WI38 (cell line): Measurements from ENCODE around the gene ZNF618.

ENCODE experiments used
- H3K4me3 ChIP-seq: 2 replicates; pipeline ENCODE4 v1.5.1; 2011; ENCODE audit warnings: low read depth, mild to moderate bottlenecking, control low read depth, low read length
- CTCF ChIP-seq: IDR thresholded peaks from 2 replicates; pipeline ENCODE4 v1.5.1; 2012; ENCODE audit warnings: low read depth, mild to moderate bottlenecking, control low read depth, low read length

ZNF618 gene

DNA sequence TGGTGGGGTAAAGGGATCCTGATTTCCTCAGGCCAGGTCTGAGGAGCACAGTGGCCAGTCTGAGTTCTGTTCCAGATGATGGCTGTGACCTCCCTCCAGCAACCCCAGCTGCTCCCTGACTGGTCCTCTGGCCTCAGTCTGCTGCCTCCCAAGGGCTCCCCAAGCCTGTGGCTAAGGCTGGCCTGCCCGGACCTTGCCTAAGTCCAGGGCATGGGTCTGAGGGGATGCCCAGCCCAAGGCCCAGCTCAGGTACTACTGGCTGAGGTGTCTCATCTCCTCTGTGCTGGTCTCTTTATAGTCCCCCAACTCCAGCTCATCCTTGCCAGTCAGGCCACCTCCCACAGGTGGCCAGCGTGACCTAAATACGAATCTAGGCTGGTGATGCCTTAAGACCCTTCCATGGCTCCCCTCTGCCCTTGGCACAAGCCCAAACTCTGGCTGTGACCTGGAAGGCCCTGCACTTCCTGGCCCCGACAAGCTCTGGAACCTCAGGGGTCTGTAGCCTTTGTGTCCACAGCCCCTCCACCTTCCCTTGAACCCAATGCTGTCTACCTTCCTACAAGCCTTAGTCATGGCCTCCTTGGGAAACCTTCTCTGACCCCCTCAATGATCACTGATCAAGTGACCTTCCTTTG, 213.2 kb downstream of the ZNF618 start:
- no peak overlapping the region for H3K4me3 ChIP-seq
- no peak for TF ChIP-seq CTCF

DNA sequence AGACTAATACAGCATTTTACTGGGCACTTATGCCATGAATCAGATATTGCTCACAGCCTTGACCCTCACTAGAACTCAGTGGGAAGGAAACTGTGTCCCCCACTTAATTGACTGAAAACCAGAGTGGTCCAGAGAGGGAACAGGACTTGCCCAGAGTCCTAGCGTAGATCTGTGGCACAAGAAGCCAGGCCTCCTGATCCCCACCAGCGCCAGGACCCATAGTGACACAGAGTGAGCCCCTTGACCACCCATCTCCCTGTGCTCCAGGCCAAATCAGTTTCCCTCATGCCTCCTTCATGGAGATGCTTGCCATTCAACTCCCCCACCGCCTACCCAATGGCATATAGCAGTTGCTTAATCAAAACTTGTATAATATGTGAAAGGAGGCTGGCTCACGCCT, 214.7 kb downstream of the ZNF618 start:
- H3K4me3 ChIP-seq = no peak overlapping the region
- no peak for TF ChIP-seq CTCF

GRCh38 chr9:114091711-114092110, 215.6 kb downstream of the ZNF618 start:
- TF ChIP-seq CTCF = no peak
- no peak overlapping the region for H3K4me3 ChIP-seq

DNA sequence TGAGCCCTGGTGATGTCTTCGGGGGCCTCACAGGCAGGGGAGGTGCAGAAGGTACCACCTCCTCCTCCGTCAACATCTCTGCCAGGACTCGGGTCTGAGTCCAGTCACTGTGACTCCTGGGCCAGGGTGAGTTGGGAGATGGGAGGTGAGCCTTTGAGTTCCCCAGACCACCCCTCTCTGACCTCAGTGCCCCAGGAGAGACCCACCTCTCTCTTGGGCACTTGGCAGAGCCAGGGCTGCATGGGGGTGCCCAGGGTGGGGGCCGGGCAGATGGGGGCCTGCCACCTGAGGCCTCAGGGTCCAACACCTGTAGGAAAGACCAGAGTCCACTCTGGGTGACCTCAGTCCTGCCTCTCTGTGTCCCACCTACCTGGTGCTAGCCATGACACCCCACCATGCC, 216.2 kb downstream of the ZNF618 start:
- no peak for TF ChIP-seq CTCF
- no peak overlapping the region for H3K4me3 ChIP-seq

GRCh38 chr9:114093031-114093471, 216.9 kb downstream of the ZNF618 start:
- H3K4me3 ChIP-seq = no peak overlapping the region
- TF ChIP-seq CTCF = no peak

- no peak overlapping the region for H3K4me3 ChIP-seq
- no peak for TF ChIP-seq CTCF
These were observed 217.8 kb downstream of the ZNF618 start for GRCh38 chr9:114093761-114094505.

DNA sequence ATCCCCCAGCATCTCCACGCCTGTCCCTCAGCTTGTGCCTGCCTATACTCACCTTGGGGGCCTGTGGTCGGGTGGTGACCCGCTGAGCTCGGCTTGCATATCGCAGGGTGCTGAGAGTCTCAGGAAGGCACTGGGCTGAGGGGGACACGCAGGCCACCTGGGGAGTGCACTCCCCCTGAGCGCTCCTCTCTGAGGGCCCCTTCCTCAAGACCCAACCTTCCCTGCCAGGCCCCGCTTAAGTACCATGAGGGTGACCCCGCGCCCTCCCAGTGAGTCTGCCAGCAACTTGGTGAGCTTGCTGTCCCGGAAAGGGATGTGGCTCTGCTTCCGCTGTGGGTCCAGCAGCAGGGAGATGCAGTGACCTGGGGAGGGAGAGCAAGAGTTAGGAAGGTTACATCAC, 218.9 kb downstream of the ZNF618 start:
- TF ChIP-seq CTCF = no peak
- H3K4me3 ChIP-seq = no peak overlapping the region
